Measurements from ENCODE around the gene ZSWIM6.
"Not testable (repeated sequence)": the region's sequence is repeated elsewhere in the genome, so short reads cannot be mapped to it uniquely, and the experiment has no call there.

ZSWIM6 gene

GRCh38 chr5:61398440-61398839, 66.4 kb downstream of the ZSWIM6 start:
- no peak overlapping the region for H3K4me3 ChIP-seq
- H3K9ac ChIP-seq (ENCODE audit: insufficient read length): no peak overlapping the region
- TF ChIP-seq POLR2AphosphoS5 (IDR thresholded peaks at IDR 0.05; ENCODE audit: borderline replicate concordance, low read depth, low read length) (no peak), EZH2 (IDR thresholded peaks at IDR 0.05) (no peak), FOXP2 (optimal IDR thresholded peaks at IDR 0.05; ENCODE audit: control extremely low read depth, extremely low read length, insufficient read depth) (no peak)
- no peaks in the 10 kb centered on the region for H3K9me3 ChIP-seq (ENCODE audit: low read depth, low read length)
- DNase-seq (ENCODE audit: low read depth, low spot score): no peak
- no peak overlapping the region for H3K27ac ChIP-seq
- H3K36me3 ChIP-seq (ENCODE audit: insufficient read depth, low read length): peaks cover 15% of the 10 kb centered on the region; the same call in 1 of the 2 replicates

DNA sequence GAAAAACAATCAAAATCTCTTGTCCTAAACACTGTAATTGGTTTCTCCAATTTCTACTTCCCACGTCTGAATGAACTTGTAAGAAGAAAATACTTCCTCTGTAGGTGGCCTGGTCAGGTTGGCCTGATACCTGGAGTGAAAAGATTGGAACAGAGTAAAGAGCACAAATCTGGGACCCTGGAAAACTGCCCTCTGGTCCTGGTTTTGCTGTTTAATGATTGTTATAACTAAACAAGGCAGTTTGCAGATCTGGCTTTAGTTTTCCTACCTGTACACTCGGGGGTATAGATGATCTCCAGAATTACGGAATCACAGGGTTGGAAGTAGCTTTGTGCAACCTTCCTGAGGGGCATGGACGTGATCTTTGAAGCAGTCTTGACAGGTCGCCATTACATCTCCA, 67.6 kb downstream of the ZSWIM6 start:
- no peak overlapping the region for H3K27ac ChIP-seq
- DNase-seq (ENCODE audit: low read depth, low spot score): no peak
- H3K4me3 ChIP-seq: no peak overlapping the region
- H3K36me3 ChIP-seq (ENCODE audit: insufficient read depth, low read length): peaks cover 10% of the 10 kb centered on the region; the same call in 1 of the 2 replicates
- TF ChIP-seq POLR2AphosphoS5 (IDR thresholded peaks at IDR 0.05; ENCODE audit: borderline replicate concordance, low read depth, low read length) (no peak), EZH2 (IDR thresholded peaks at IDR 0.05) (no peak), FOXP2 (optimal IDR thresholded peaks at IDR 0.05; ENCODE audit: control extremely low read depth, extremely low read length, insufficient read depth) (no peak)
- no peak overlapping the region for H3K9ac ChIP-seq (ENCODE audit: insufficient read length)
- no peaks in the 10 kb centered on the region for H3K9me3 ChIP-seq (ENCODE audit: low read depth, low read length)

- Histone ChIP-seq H3K4me3 (0 out of 2 replicates have a peak overlapping the region, but pooled peaks have one; percentile 39), H3K36me3 (ENCODE audit: insufficient read depth, low read length) (peaks cover 10% of the 10 kb centered on the region; the same call in 1 of the 2 replicates), H3K9me3 (ENCODE audit: low read depth, low read length) (no peaks in the 10 kb centered on the region), H3K9ac (ENCODE audit: insufficient read length) (no peak overlapping the region), H3K27ac (peak overlapping the region; percentile 44; the same call in 1 of the 2 replicates)
- TF ChIP-seq EZH2 (IDR thresholded peaks at IDR 0.05) (no peak), FOXP2 (optimal IDR thresholded peaks at IDR 0.05; ENCODE audit: control extremely low read depth, extremely low read length, insufficient read depth) (no peak), POLR2AphosphoS5 (IDR thresholded peaks at IDR 0.05; ENCODE audit: borderline replicate concordance, low read depth, low read length) (no peak)
- DNase-seq (ENCODE audit: low read depth, low spot score): no peak
These were observed 69.7 kb downstream of the ZSWIM6 start for GRCh38 chr5:61401726-61402125.

DNA sequence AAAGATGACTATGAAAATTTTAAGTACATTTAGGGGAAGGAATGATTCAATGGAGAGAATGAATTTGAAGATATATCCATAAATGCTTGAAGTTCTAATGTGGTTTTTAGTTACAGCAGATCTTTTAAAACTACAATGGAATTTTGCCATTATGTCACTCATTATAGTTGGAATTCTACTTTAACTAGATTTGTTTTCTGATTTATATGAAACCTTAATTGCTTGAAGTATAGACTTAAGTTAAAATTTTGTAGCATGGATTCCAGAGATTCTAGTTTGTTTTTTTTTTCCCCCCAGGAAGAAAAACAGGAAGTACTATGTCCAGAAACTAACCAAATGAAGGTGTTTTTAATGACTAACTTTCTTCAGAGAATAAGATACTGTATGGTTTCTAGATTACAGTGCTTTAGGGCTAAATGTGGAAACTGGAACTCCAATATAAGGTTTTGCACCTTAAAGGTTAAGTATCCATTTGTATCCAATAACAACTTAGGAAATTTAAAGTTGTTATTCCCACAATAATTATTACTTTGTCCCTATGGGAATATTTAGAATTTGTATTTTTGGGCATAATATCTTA, 70.3 kb downstream of the ZSWIM6 start:
- DNase-seq (ENCODE audit: low read depth, low spot score): no peak
- Histone ChIP-seq H3K36me3 (ENCODE audit: insufficient read depth, low read length) (peaks cover 8% of the 10 kb centered on the region; the same call in 1 of the 2 replicates), H3K27ac (peak overlapping the region; percentile 44), H3K4me3 (peak overlapping the region; percentile 39), H3K9ac (ENCODE audit: insufficient read length) (no peak overlapping the region), H3K9me3 (ENCODE audit: low read depth, low read length) (no peaks in the 10 kb centered on the region)
- TF ChIP-seq EZH2 (IDR thresholded peaks at IDR 0.05) (no peak), POLR2AphosphoS5 (IDR thresholded peaks at IDR 0.05; ENCODE audit: borderline replicate concordance, low read depth, low read length) (no peak), FOXP2 (optimal IDR thresholded peaks at IDR 0.05; ENCODE audit: control extremely low read depth, extremely low read length, insufficient read depth) (no peak)

DNA sequence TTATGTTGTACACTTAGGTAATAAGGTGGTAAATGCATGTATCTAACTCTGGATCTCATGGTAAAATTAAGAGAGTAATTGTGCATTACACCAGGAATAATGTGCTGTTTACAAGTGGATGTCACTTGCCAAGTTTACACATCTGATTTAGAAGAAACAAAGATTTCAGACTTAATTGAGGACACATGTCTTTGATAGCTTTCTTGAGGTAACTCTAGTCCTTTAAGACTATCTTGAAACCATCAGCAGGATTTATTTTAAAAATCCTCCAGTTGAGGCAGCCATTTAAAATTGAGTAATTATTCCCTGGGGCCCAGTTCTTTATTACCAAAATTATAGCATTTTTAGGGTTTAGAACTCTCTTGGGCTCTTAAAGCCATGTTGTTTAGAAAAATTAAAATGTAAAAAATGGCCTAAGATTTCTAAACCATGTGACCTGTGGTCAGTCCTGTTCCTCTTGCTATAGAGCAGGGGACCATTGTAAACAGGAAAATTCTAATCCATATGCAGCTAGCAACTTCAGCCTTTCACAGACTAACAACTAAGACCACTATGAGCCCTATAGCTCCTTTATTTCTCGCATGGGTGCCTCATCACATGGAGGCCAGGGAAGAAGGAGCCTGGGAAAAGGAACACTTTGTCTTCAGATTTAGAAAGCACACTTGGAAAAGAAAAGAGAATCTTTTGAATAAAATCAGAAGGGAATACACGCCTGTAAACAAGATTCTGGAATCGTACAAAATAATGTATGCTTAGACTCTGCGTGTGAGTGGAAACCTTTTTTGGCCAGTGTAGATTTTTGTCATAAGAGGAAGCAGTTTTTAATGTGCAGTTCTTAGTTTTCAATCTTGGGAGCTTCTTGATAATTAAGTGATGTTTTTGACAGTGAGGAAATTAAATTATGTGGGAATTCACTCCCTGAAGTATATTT, 71.2 kb downstream of the ZSWIM6 start:
- peak overlapping the region; percentile 44 for H3K27ac ChIP-seq
- peaks cover under 1% of the 10 kb centered on the region; the same call in 1 of the 2 replicates for H3K36me3 ChIP-seq (ENCODE audit: insufficient read depth, low read length)
- H3K9ac ChIP-seq (ENCODE audit: insufficient read length): no peak overlapping the region
- peak; percentile 87 for TF ChIP-seq FOXP2 (optimal IDR thresholded peaks at IDR 0.05; ENCODE audit: control extremely low read depth, extremely low read length, insufficient read depth)
- TF ChIP-seq POLR2AphosphoS5 (IDR thresholded peaks at IDR 0.05; ENCODE audit: borderline replicate concordance, low read depth, low read length): no peak; the same call in 1 of the 2 replicates
- no peak for TF ChIP-seq EZH2 (IDR thresholded peaks at IDR 0.05)
- peak overlapping the region; percentile 39 for H3K4me3 ChIP-seq
- no peaks in the 10 kb centered on the region for H3K9me3 ChIP-seq (ENCODE audit: low read depth, low read length)
- no peak for DNase-seq (ENCODE audit: low read depth, low spot score)

GRCh38 chr5:61405511-61406295, 73.6 kb downstream of the ZSWIM6 start:
- Histone ChIP-seq H3K9me3 (ENCODE audit: low read depth, low read length) (no peaks in the 10 kb centered on the region), H3K36me3 (ENCODE audit: insufficient read depth, low read length) (peaks cover 3% of the 10 kb centered on the region), H3K27ac (no peak overlapping the region), H3K9ac (ENCODE audit: insufficient read length) (no peak overlapping the region), H3K4me3 (no peak overlapping the region)
- TF ChIP-seq FOXP2 (optimal IDR thresholded peaks at IDR 0.05; ENCODE audit: control extremely low read depth, extremely low read length, insufficient read depth): no peak
- TF ChIP-seq POLR2AphosphoS5 (IDR thresholded peaks at IDR 0.05; ENCODE audit: borderline replicate concordance, low read depth, low read length): no peak
- no peak for TF ChIP-seq EZH2 (IDR thresholded peaks at IDR 0.05)
- DNase-seq (ENCODE audit: low read depth, low spot score): no peak

GRCh38 chr5:61406497-61406896, 74.4 kb downstream of the ZSWIM6 start:
- not testable (repeated sequence) for H3K9me3 ChIP-seq (ENCODE audit: low read depth, low read length); H3K27ac ChIP-seq; DNase-seq (ENCODE audit: low read depth, low spot score); H3K4me3 ChIP-seq; H3K9ac ChIP-seq (ENCODE audit: insufficient read length)
- H3K36me3 ChIP-seq (ENCODE audit: insufficient read depth, low read length): peaks cover 11% of the 10 kb centered on the region

Data from SK-N-MC (cell line).